NB4 (cell line): ENCODE measurements around the gene SPON1.

Experiments used
- MYC ChIP-seq: IDR thresholded peaks from 2 replicates; pipeline ENCODE4 v1.6.1; 2011; ENCODE audit warnings: low read depth, low read length
- POLR2A ChIP-seq: IDR thresholded peaks from 2 replicates; pipeline ENCODE4 v1.6.1; 2011; ENCODE audit warnings: mild to moderate bottlenecking; ENCODE audit not compliant: insufficient read length; ENCODE audit errors: extremely low read depth
- TF ChIP-seq, protein P1 (sequence below): IDR thresholded peaks from one replicate; pipeline ENCODE4 v1.5.1; 2012; ENCODE audit warnings: low read depth, low read length

DNA sequence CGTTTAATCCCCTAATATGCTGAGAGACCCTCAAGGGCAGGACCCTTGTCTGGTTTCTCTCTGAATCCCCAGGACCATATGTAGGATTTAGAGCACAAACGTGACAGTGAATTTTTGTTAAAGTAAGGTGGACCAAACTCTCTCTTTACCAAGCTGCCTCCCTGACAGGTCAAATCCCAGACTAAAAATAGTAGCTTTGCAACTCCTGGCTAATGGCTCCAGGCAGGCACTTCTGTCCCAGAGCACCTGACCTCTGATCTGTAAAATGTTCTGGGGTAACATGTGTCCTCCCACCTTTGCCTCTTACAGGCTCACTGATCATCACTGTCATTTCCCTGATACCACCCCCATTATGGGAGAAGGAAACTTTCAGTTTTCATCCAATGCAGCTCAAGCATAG is 152.3 kb downstream of the SPON1 start:
- TF ChIP-seq, protein P1, sequence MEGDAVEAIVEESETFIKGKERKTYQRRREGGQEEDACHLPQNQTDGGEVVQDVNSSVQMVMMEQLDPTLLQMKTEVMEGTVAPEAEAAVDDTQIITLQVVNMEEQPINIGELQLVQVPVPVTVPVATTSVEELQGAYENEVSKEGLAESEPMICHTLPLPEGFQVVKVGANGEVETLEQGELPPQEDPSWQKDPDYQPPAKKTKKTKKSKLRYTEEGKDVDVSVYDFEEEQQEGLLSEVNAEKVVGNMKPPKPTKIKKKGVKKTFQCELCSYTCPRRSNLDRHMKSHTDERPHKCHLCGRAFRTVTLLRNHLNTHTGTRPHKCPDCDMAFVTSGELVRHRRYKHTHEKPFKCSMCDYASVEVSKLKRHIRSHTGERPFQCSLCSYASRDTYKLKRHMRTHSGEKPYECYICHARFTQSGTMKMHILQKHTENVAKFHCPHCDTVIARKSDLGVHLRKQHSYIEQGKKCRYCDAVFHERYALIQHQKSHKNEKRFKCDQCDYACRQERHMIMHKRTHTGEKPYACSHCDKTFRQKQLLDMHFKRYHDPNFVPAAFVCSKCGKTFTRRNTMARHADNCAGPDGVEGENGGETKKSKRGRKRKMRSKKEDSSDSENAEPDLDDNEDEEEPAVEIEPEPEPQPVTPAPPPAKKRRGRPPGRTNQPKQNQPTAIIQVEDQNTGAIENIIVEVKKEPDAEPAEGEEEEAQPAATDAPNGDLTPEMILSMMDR: no peak
- no peak for TF ChIP-seq MYC
- TF ChIP-seq POLR2A: no peak
